Stimulated activated CD4-positive, alpha-beta T cell treated with anti-CD3 and anti-CD28 coated beads, Interleukin-4, amount 100 ng/mL, for 1 hour (primary cell): ENCODE data around the gene HEATR1.
"Not testable (repeated sequence)": the region's sequence is repeated elsewhere in the genome, so short reads cannot be mapped to it uniquely, and the experiment has no call there.

ENCODE experiments used
- DNase-seq: peaks from one replicate; pipeline ENCODE4 v3.0.0-alpha.2; 2020

HEATR1 gene

GRCh38 chr1:236603991-236604904 lies at the start of gene HEATR1:
HEATR1 (minus strand) TSS chr1:236604516; CDS start chr1:236604095, 421 bp downstream.
- DNase-seq = peak; percentile 90

- DNase-seq = no peak
Observed at GRCh38 chr1:236645016-236645680, 40.8 kb upstream of the HEATR1 start.

GRCh38 chr1:236642763-236643162 lies 38.4 kb upstream of the HEATR1 start:
- DNase-seq = no peak

- DNase-seq = no peak
Observed at GRCh38 chr1:236639686-236640085, 35.4 kb upstream of the HEATR1 start.

- no peak for DNase-seq
Observed at GRCh38 chr1:236638945-236639344, 34.6 kb upstream of the HEATR1 start.

- DNase-seq = no peak
Observed at GRCh38 chr1:236636017-236636416, 31.7 kb upstream of the HEATR1 start.

- no peak for DNase-seq
Observed at GRCh38 chr1:236627727-236628408, 23.6 kb upstream of the HEATR1 start.

- no peak for DNase-seq
Observed at GRCh38 chr1:236623371-236624166, 19.3 kb upstream of the HEATR1 start.

GRCh38 chr1:236622407-236622806 lies 18.1 kb upstream of the HEATR1 start:
- DNase-seq = no peak

GRCh38 chr1:236619398-236619797 lies 15.1 kb upstream of the HEATR1 start:
- DNase-seq = no peak

GRCh38 chr1:236618507-236618906 lies 14.2 kb upstream of the HEATR1 start:
- no peak for DNase-seq

- no peak for DNase-seq
Observed at GRCh38 chr1:236615399-236616148, 11.3 kb upstream of the HEATR1 start.

- DNase-seq = no peak
Observed at GRCh38 chr1:236612349-236612748, 8.0 kb upstream of the HEATR1 start.

- no peak for DNase-seq
Observed at GRCh38 chr1:236608930-236609726, 4.8 kb upstream of the HEATR1 start.

GRCh38 chr1:236607597-236607996 lies 3.3 kb upstream of the HEATR1 start:
- not testable (repeated sequence) for DNase-seq

GRCh38 chr1:236604905-236605806 lies 840 bp upstream of the HEATR1 start:
- no peak for DNase-seq

- DNase-seq = no peak
Observed at GRCh38 chr1:236602171-236602570, 2.1 kb downstream of the HEATR1 start.

GRCh38 chr1:236590553-236591150 lies 13.7 kb downstream of the HEATR1 start:
- no peak for DNase-seq

GRCh38 chr1:236589531-236589930 lies 14.8 kb downstream of the HEATR1 start:
- no peak for DNase-seq

GRCh38 chr1:236581528-236581927 lies 22.8 kb downstream of the HEATR1 start:
- DNase-seq = no peak
